Activated CD4-positive, CD25-positive, alpha-beta regulatory T cell (primary cell): ENCODE results near the gene TK2.
"Not testable (repeated sequence)": the region's sequence is repeated elsewhere in the genome, so short reads cannot be mapped to it uniquely, and the experiment has no call there.

ENCODE experiments used
- DNase-seq, 4 experiments: peaks; one replicate each; lab custom pipeline; 2025; lab: John Stamatoyannopoulos, UW

TK2 gene

GRCh38 chr16:66519482-66520373 lies 30.2 kb downstream of the TK2 start:
- no peak for DNase-seq

DNA sequence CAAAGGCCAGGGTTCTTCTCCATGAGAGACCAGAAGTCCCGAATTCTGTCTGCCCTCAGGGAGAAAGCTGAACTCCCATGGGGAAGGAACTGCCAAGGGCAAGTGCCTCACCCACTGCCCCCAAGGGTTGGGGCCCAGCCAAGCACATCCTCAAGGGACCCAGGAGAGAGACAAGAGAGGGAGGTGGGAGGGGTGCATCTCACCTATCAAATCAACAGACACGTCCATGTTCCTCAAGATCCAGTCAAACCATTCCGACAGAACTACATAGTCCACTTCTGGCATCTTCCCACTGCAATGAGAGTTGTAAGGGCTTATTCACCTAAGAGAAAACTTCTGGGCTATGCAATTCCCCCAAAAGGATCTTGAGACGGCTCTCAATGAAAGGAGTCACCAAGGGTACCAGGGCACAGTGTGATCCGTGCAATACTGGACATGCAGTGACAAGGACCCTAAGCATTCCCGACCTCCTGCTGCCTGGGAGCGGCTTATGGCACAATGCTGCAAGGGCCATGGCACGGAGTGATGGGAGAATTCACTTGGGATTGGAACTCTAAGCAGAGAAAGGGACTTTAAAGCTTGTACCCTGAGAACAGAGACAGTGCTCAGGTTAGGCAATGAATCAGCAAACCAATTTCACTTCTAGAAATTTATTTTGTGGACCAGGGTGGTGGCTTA lies 32.2 kb downstream of the TK2 start:
- DNase-seq: no peak

DNA sequence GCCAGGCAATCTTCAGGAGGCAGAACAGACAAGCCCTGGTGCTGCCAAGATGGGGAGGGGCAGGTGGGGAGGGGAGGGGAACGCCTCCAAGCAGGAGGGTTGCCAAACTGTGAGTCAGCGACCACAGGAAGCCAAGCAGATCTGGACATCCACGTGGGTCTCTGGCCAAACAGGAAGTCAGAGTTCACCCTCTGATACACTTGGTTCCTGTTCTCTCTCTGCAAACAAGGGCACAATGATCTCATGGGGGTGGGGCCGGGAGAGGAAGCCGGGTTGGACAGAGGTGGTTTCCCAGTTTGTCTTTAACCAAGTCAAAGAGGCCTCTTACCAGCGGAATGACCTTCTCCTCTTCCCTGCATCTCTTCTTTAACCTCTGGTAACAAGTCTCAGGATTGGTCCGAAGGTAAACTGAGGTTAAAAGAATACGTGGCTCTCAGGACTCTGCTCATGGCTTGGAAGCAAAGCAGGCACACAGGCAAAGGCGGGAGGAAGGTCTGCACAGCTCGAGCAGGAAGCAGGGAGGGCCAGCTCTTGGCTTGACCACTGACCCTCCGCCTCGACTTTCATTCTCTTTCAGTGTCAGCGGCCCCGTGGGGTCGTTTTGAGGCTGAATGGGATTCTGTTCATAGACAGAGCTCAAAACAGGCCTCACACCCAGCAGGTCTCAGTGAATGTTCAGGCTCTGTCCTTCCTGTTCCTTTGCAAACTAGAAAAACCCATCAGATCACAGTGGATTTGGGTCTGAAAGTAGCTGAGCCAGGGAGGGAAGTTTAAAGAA lies 32.9 kb downstream of the TK2 start:
- peak; percentile 20 to 58 (median 50) for DNase-seq

DNA sequence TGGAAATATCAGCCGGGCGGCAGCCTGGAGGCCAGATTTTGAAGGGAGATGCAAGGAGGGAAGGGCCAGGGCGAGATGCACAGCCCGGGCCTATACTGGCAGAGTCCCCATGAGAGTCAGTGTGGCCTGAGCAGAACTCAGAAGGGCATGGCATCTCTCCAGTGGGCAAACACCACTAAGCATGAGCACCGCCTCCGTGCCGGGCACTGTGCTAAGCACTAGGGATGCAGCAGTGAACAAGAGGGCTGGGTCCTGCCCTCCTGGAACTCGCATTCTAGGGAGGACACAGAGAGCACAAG lies 33.5 kb downstream of the TK2 start:
- DNase-seq: no peak

DNA sequence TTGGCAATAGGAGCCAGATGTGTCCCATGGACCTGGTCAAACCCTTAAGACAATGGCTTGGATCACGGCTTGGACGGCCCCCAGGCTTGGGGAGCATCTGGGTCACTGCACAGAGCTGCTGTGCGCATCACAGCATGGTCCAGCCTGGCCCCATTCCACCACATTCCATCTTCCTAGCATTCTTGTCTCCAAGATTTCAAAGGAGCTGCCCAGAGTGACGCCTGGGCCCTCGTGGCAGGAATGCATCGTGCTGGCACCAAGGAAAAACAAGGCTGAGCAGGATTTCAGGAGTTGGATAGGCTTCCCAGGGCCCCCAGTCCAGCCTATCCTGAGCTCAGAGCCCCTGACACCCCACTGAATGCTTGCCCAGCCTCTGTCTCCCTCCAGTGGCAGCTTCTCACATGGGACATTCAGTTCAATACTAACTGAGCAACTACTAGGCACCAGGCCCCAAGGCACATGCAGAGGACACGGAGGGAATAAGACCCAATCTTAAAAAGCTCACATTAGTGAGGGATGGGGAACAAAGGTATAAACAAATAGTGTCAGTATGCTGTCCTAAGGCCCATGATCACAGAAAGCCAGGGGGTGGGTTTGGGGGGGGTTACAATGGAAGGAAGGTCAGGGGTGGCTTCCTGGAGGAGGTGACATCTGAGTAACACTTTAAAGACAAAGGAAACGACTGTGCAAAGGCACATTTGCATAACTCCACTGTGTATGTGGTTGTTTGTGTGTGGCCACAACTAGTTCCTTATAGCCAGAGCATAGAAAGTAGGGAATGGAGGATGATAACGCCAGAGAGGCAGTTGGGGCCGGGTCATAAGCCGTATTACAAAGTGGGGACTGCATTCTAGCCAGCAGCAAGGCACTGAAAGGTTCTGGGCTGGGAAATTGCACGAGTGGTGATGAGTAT lies 34.1 kb downstream of the TK2 start:
- no peak for DNase-seq

GRCh38 chr16:66514980-66515595 lies 34.8 kb downstream of the TK2 start:
- DNase-seq: not testable (repeated sequence)

DNA sequence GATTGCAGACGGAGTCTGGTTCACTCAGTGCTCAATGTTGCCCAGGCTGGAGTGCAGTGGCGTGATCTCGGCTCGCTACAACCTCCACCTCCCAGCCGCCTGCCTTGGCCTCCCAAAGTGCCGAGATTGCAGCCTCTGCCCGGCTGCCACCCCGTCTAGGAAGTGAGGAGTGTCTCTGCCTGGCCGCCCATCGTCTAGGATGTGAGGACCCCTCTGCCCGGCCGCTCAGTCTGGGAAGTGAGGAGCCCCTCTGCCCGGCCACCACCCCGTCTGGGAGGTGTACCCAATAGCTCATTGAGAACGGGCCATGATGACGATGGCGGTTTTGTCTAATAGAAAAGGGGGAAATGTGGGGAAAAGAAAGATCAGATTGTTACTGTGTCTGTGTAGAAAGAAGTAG lies 35.5 kb downstream of the TK2 start:
- not testable (repeated sequence) for DNase-seq

GRCh38 chr16:66513111-66513723 lies 36.7 kb downstream of the TK2 start:
- no peak for DNase-seq

GRCh38 chr16:66512272-66513110 lies 37.4 kb downstream of the TK2 start:
- no peak for DNase-seq

DNA sequence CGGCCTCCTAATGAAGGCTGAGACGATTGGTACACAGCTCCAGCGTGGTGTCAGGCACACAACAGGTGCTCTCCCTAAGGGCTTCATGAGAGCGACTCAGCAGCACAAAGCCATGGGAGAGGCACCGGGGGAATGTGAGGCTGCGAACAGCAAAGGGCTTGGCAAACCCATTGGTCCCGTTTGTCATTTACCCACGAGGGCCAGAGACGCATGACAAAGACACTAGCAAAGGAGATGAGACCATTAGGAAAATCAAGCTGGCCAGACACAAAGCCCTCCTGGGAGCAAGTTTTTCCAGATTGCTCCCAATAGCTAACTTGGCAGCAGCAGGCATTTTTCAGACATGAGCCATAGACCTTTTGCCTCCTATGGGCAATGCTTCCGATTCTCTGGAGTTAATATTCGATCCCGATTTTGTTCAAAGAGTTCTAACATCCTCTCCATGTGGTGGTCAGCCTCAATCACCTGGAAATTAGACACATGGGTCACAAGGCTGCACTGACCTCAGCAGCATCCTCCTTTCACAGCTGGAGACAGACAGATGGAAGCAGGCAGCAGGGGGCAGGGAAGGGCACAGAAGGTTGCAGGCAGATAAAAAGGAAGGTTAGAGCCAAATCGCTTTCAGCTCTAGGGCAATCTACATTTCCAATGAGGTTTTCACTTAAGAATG lies 38.2 kb downstream of the TK2 start:
- no peak for DNase-seq

- DNase-seq: no peak
Observed at GRCh38 chr16:66510711-66511601, 39.0 kb downstream of the TK2 start.

GRCh38 chr16:66510298-66510697 lies 39.6 kb downstream of the TK2 start:
- DNase-seq: no peak

- no peak for DNase-seq
Observed at GRCh38 chr16:66509576-66509975, 40.3 kb downstream of the TK2 start.

GRCh38 chr16:66508914-66509496 lies 40.9 kb downstream of the TK2 start:
- DNase-seq: no peak

DNA sequence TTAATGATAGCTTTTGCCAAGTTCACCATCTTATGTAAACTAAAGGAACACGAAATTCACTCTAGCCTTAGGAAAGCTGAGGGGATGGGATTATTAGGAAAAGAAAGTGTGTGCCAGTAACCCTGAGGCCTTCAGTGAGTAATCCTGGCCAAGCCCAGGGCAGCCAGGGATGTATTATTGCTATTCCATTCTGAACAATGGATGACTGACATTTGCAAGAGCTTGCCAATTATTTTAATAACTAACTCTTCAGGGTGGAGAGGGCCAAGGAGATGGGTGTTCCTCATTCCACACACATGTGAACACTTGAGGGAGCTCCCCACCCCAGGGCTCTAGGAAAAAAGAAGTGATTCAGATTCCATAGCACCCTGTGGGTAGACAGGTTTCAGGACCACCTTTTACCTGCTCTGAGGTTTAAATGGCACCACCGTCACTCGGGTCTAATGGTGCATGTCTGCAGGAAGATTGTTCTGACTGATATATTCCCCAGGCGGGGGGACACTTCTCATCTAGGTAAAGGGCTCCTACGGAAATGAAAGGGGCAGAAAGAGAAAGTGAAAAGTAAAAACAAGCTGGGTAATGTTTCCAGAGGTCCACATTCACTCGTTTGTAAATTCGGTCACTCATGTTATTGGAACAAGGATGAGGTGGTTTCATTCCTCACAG lies 41.5 kb downstream of the TK2 start:
- no peak for DNase-seq

GRCh38 chr16:66507731-66508239 lies 42.1 kb downstream of the TK2 start:
- no peak for DNase-seq

GRCh38 chr16:66503612-66504011 lies 46.3 kb downstream of the TK2 start:
- no peak for DNase-seq
